Activated CD4-positive, CD25-positive, alpha-beta regulatory T cell treated with anti-CD3 and anti-CD28 coated beads, Interleukin-2, amount 50 U/mL, for 72 hours (primary cell): ENCODE measurements around the gene CARMIL1.

ENCODE experiments used
- DNase-seq: peaks from one replicate; pipeline ENCODE4 v3.0.0; 2021

The CARMIL1 gene

DNA sequence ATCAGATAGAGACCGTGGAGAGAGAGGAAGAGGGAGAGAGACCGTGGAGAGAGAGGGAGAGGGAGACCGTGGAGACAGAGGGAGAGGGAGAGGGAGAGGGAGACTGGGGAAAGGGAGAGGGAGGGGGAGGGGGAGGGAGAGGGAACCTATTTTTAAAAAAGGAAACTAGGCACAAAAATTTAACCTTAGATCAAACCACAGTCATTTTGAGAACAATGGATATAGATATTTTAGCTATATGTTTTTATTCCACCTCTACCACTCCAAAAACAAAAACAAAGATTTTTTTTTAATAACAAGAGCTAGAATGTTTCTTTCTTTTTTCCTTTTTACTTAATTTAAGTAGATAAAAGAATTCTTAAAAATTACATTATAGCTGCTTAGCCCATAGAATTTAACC, 307.8 kb downstream of the CARMIL1 start:
- no peak for DNase-seq

DNA sequence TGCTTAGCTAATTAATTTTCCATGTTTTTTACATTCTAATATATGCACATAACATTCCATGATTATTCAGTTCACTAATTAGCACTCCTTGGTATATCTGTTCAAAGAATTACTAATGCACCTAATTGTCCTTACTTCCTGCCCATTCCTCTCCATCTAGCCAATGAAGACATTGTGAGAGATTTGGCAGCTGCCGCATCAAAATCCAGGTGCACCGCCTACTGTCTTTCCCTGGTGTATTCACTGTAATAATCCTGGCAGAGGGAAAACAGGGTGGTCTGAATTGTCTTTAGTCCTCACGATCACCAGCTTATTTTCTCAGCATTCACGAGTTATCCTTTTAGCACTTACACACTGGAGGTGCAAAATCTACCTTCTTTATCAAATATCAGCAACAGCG, 311.8 kb downstream of the CARMIL1 start:
- no peak for DNase-seq

DNA sequence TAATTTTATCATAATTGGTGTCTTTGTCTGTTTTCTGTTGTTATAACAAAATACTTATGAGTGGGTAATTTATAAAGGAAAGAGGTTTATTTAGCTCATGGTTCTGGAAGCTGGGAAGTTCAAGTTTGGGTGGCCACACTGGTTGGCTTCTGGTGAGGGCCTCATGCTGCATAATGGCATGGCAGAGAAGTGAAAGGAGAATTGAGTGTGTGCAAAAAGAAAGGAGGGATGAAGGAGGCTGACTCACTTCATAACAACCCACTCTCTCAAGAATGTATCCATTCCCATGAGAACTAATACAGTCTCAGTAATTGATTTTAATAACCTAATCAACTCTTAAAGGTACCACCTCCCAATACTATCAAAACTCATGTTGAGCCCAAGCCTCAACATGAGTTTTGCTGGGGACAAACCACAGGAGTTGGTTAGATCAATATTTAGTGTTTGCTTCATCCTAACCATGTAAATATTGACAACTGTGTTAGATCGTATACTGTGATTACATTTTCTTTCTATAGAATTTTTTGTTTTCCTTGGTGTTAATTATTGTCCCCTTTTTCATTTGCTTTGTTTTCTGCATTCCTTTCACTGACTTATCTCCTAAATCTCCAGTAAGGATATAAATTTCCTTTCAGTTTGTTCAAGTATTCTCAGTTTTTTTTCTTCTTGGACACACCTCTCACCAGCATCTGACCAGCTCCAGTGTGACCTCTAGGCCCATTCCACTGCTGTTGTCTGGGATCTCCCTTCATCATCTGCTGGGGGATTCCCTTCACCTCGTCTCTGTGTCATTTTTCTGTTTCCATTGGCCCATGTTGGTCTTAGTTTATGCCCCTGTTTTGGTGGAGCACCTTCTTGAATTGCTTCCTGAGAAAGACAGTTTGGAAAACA, 318.0 kb downstream of the CARMIL1 start:
- DNase-seq: no peak

GRCh38 chr6:25599516-25600085, 320.4 kb downstream of the CARMIL1 start:
- no peak for DNase-seq

DNA sequence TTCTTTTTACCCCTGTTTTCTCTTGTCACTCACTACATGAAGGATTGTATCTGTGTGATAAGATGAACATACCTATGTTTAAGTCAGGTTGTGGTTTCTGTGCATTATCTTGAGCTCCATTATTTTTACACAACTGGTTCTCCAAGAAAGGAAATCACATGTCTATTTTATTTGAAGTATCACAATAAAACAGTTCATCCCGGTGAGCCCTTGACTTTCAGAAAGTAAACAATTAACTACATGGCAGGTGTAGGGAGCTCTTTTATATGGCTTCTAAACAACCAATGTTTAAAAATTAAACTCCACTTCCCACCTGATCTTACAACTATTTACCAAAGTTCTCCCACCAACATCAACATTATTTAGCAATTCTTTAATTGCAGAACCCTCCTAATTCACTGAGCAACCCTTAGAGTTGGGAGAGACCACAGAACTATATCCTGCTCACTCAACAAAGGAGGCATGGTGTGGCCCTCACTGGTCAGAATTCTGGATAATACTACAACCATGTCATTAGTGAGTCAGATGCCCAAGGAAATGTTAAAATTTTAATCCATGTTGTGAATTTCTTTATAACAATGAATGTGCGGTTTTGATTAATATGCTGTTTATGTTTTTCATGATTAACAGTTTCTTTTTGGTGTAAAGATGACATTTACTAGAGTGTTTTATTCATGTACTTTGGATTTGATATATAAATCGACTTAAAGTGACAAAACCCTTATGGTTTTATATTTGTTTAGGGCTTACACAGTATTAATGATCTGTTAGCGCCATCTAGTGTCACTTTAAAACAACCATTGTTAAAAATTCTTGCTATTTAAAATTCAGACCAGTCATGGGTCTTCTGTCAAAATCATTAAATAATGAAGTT, 322.9 kb downstream of the CARMIL1 start:
- DNase-seq: no peak

DNA sequence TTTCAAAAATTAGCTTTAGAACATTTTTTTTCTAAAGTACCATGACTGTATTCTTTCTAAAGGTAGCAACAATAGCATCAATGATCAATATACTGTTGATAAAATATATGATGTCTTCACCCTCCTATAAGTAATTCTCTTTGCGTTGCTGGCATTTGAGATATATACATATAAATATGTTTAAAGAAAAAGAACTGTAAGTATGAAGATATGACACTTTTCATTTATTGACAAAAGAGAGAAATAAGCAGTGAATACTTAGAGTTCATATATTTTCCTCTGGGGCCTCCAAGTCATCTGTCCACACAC, 323.5 kb downstream of the CARMIL1 start:
- DNase-seq: no peak

DNA sequence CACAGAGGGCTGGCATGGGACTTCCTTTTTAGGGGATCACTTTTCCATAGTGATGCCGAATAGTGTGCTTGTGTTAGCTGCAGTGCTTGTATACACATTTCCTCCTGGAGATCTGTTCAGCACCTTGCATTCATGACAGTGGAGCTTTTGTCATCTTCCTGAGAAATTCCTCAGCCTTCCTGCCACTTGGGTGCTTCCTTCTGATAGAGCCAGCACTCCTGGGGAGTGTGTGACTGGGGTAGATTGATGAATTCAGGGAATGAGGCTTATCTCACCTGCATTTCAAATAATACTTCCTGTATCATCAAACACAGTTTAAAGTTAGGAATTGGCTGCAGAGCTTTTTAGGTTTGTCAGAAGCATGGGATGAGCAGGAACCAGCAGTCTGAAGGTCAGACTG, 324.1 kb downstream of the CARMIL1 start:
- no peak for DNase-seq

DNA sequence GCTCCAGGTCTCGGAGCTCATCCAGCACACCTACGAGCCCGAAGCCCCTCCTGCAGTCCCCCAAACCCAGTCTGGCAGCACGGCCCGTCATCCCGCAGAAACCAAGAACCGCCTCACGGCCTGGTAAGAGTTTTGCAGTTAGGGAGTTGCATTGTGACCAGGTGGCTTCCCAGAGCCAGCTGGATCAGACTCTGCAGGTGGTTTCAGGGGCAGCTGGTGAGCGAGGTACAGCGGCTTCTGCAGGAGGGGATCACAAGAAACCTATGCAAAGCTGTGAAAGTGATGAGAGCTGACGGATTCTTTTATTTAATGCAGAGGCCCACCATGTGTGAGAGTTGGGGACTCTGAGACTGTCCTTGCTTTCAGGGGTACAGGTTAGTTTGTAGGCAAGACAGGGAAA, 327.0 kb downstream of the CARMIL1 start:
- no peak for DNase-seq

GRCh38 chr6:25608558-25609174, 329.5 kb downstream of the CARMIL1 start:
- no peak for DNase-seq

GRCh38 chr6:25612666-25613065, 333.5 kb downstream of the CARMIL1 start:
- DNase-seq: no peak

DNA sequence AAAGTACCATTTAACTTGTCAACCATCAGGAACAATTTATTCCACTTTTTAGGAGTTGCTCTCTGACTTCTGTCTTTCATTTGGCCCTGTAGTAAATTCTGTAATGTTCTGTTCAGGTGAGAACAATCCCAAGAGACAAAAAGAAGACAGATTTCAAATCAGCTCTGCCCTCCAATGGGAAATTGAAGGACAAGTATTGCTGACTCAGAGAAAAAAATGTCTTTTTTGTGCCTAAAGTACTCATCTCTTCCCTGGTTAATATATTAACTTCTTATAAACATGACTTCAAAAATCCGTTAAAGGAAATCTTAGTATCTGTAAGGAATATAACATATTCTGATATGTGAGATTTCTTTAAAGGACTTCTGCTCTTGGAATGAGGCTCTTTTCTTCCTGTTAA, 334.2 kb downstream of the CARMIL1 start:
- DNase-seq: no peak

GRCh38 chr6:25614052-25614451, 334.9 kb downstream of the CARMIL1 start:
- no peak for DNase-seq

DNA sequence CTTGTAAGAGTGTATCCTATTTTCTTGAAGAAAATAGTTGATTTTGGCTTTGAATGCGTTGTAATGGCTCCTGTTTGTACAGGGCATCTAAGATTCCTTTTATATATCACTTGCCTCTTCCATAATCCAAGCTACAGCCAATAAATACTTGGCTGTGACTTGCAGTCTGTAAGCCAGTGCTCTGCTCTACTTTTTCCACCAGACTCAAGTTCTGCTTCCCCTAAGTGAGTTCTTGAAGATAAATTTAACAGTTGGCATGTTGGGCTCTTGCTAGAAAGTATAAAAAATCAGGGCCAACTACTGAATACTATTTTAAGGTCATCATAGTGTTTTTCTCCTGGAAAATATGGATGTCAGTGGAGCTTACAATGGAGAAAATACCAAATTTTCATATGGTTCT, 336.3 kb downstream of the CARMIL1 start:
- no peak for DNase-seq

- DNase-seq: no peak
Observed at GRCh38 chr6:25617997-25618396, 338.8 kb downstream of the CARMIL1 start.

DNA sequence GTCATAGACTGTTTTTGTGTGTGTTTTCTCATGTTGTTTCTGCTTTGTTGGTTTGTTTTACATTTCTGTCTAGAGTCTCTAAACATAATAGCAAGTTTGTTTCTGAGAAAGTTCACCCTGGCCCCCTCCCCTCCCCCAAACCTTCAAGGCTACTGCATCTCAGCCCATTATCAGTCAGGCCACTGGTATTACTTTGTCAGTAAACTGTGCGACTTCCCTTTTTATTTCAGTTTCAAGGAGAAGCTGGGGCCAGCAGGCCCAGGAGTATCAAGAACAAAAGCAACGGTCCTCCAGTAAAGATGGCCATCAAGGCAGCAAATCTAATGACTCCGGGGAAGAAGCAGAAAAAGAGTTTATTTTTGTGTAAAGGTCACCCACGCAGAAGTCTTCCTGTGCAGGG, 340.0 kb downstream of the CARMIL1 start:
- no peak for DNase-seq

DNA sequence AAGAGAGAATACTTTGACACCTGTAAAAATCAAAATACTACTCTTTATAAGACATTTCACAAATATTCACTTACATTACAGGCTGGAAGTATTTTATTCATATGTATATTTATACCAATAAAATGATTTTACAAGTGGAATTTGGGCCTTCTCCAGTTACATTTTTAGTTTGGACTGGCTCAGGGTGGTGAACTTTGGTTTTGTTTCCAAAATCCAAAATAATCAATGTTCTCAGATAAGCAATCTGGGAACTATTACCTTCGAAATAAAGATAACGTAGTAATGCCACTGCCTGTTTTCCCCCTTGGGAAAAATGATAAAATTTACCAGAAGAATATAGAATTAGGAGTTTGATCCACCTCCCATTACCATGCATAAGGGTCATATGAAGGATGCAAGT, 341.2 kb downstream of the CARMIL1 start:
- DNase-seq: no peak

GRCh38 chr6:25623065-25623464, 343.9 kb downstream of the CARMIL1 start:
- DNase-seq: no peak

- DNase-seq: no peak
Observed at GRCh38 chr6:25623879-25624278, 344.7 kb downstream of the CARMIL1 start.

- DNase-seq: no peak
Observed at GRCh38 chr6:25627001-25627400, 347.8 kb downstream of the CARMIL1 start.

- no peak for DNase-seq
Observed at GRCh38 chr6:25628471-25629197, 349.5 kb downstream of the CARMIL1 start.

DNA sequence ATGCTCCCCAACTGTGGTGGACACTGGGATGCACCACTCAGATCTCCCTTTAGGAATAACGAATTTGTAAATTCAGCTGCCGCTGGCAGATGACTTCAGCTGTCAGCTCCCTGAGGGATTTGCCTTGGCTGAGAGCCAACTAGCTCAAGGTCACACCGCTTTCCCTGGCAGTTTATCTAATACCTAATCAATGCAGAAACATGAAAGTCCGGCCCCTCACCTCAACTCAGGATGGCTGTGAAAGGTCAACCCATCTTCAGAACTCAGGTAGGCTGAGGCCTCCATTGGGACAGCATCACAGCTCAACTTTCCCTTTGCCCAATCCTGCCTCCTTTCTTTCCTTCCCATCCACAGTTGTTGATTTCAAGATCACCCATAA, 350.0 kb downstream of the CARMIL1 start:
- no peak for DNase-seq

GRCh38 chr6:25630508-25631278, 351.5 kb downstream of the CARMIL1 start:
- DNase-seq: no peak
